Measurements from ENCODE around the gene HSDL2.

DNA sequence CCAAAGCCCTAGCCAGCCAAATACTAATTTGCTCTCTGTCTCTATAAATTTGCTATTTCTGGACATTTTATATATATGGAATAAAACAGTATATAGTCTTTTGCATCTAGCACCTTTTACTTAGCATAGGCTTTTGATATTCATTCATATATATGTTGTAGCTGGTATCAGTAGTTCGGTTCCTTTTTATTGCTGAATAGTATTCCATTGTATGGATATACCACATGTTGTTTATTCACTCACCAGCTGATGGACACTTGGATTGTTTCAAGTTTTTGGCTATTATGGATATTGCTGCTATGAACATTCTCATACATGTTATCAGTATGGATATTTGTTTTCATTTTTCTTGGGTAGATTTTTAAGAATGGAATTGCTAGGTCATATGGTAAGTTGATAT lies 82.9 kb downstream of the HSDL2 start:
- TF ChIP-seq, protein P1, sequence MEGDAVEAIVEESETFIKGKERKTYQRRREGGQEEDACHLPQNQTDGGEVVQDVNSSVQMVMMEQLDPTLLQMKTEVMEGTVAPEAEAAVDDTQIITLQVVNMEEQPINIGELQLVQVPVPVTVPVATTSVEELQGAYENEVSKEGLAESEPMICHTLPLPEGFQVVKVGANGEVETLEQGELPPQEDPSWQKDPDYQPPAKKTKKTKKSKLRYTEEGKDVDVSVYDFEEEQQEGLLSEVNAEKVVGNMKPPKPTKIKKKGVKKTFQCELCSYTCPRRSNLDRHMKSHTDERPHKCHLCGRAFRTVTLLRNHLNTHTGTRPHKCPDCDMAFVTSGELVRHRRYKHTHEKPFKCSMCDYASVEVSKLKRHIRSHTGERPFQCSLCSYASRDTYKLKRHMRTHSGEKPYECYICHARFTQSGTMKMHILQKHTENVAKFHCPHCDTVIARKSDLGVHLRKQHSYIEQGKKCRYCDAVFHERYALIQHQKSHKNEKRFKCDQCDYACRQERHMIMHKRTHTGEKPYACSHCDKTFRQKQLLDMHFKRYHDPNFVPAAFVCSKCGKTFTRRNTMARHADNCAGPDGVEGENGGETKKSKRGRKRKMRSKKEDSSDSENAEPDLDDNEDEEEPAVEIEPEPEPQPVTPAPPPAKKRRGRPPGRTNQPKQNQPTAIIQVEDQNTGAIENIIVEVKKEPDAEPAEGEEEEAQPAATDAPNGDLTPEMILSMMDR (IDR thresholded peaks at IDR 0.05; ENCODE audit: insufficient read depth, low read depth, low read length), result no peak
- TF ChIP-seq EZH2 (IDR thresholded peaks at IDR 0.05; ENCODE audit: insufficient read depth, low read length), result no peak
